BJ (cell line): ENCODE results near the gene OBSCN. TPM values are rescaled to one million over a fixed set of nuclear protein-coding genes. Genes with fewer than 3 reads are reported as not detected.

Experiments used
- CTCF ChIA-PET: fragments of 350-600 bp; formaldehyde crosslinking; extraction: SDS; loops from one replicate; lab custom pipeline; 2021; ENCODE audit warnings: antibody characterized with exemption, inconsistent platforms; lab: Yijun Ruan, JAX
- POLR2A ChIA-PET: fragments of 300-600 bp; sonication (Branson Sonifier 250); formaldehyde crosslinking; extraction: SDS; loops from one replicate; lab custom pipeline; 2021; ENCODE audit warnings: antibody characterized with exemption; lab: Charles Lee
- DNase-seq: peaks from one replicate; pipeline ENCODE4 v3.0.0-alpha.2; 2011; ENCODE audit warnings: low read depth
- H3K27me3 ChIP-seq: 2 replicates; pipeline ENCODE4 v1.6.0; 2011; ENCODE audit warnings: low read length; ENCODE audit not compliant: control insufficient read depth, insufficient read depth
- H3K36me3 ChIP-seq: 2 replicates; pipeline ENCODE4 v1.5.1; 2011; ENCODE audit warnings: low read length; ENCODE audit not compliant: control insufficient read depth, insufficient read depth
- H3K4me3 ChIP-seq: 2 replicates; pipeline ENCODE4 v1.5.1; 2011; ENCODE audit warnings: low read depth, mild to moderate bottlenecking, control low read depth, low read length
- CTCF ChIP-seq: IDR thresholded peaks from 2 replicates; pipeline ENCODE4 v1.5.1; 2011; ENCODE audit warnings: low read depth, mild to moderate bottlenecking, control low read depth, inconsistent platforms, low read length, moderate library complexity; ENCODE audit not compliant: insufficient read depth
- polyA plus RNA-seq: library from polyadenylated mRNA; depleted of rRNA; stranded (reverse); fragments of >200 nt; gene quantifications from 2 replicates; pipeline ENCODE4 v1.2.3, GENCODE V29; 2011

Gene OBSCN
- polyA plus RNA-seq, 1 experiment = 2.9 TPM

- Histone ChIP-seq H3K36me3 (no peaks in the 10 kb centered on the region; the same call in 1 of the 2 replicates), H3K4me3 (no peak overlapping the region), H3K27me3 (no peaks in the 10 kb centered on the region)
- no peak for DNase-seq
- TF ChIP-seq CTCF = no peak
- POLR2A ChIA-PET = no interaction called here
- CTCF ChIA-PET = no interaction called here
Observed at GRCh38 chr1:228417483-228418203, 209.8 kb downstream of the OBSCN start.

GRCh38 chr1:228420968-228421826, 213.4 kb downstream of the OBSCN start:
- no peak for DNase-seq
- no peaks in the 10 kb centered on the region for H3K27me3 ChIP-seq
- H3K36me3 ChIP-seq = peaks cover 2% of the 10 kb centered on the region; the same call in 1 of the 2 replicates
- H3K4me3 ChIP-seq = no peak overlapping the region
- ChIA-PET POLR2A (interaction anchor here (0.6 kb wide), 1 partner anchor 15 kb away, joined by 12 read pairs; the partner anchor contains the start of gene TRIM11), CTCF (interaction anchor here (1.0 to 1.5 kb wide), 2 partner anchors 11 to 14 kb away, joined by 3 to 4 read pairs; no protein-coding TSS in a partner anchor)
- TF ChIP-seq CTCF = no peak

GRCh38 chr1:228423404-228424053, 215.7 kb downstream of the OBSCN start:
- no peaks in the 10 kb centered on the region for H3K27me3 ChIP-seq
- no peak overlapping the region for H3K4me3 ChIP-seq
- POLR2A ChIA-PET = no interaction called here
- CTCF ChIA-PET = interaction anchor here (1.0 to 1.4 kb wide), 2 partner anchors 13 to 30 kb away, joined by 4 to 5 read pairs; no protein-coding TSS in a partner anchor
- no peak for DNase-seq
- TF ChIP-seq CTCF = no peak
- peaks cover 2% of the 10 kb centered on the region; the same call in 1 of the 2 replicates for H3K36me3 ChIP-seq

- H3K36me3 ChIP-seq = peaks cover 2% of the 10 kb centered on the region; the same call in 1 of the 2 replicates
- H3K27me3 ChIP-seq = no peaks in the 10 kb centered on the region
- ChIA-PET POLR2A (no interaction called here), CTCF (interaction anchor here (0.6 to 1.4 kb wide), 5 partner anchors 10 to 252 kb away, joined by 3 to 5 read pairs (median 4); no protein-coding TSS in a partner anchor)
- no peak overlapping the region for H3K4me3 ChIP-seq
- DNase-seq = no peak
- TF ChIP-seq CTCF = no peak
Observed at GRCh38 chr1:228424685-228425660, 217.1 kb downstream of the OBSCN start.
